Measurements from ENCODE around the gene MGA. TPM values are rescaled to one million over a fixed set of nuclear protein-coding genes. Genes with fewer than 3 reads are reported as not detected.
A peak's percentile ranks its signal among the peaks of the same experiment; 100 is the strongest.

The MGA gene
- polyA plus RNA-seq, 2 of the 4 experiments (the other 2 are of a cell fraction), result 4.5 to 13.8 TPM

DNA sequence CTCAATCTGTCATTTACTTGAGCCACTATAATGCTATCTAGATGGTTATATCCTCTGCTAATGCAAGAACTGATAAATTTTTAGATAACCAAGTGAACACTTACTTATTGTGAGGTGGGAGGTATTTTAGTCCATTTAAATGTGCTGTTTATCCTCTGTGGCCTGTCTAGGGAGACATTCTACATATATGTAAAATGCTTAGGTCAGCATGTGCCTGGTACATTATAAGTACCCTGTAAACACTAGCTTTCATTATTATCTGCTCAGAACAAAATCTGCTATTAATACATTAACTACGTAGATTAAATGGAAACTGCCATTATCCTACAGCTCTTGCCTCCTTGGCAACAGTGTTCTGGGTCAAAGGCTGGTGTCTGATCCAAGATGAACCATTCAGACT is 72.3 kb downstream of the MGA start:
- Histone ChIP-seq H3K4me1 (no peaks in the 10 kb centered on the region), H3K4me3 (no peak overlapping the region), H3K4me2 (no peak overlapping the region), H3K9me3 (no peaks in the 10 kb centered on the region), H3K27ac (no peak overlapping the region)
- no peak for DNase-seq (ENCODE audit: low read depth in 1 of 2, low spot score in 1 of 2)
- CTCF ChIA-PET, result no interaction called here
- FAIRE-seq, result no peak
- ATAC-seq, result no peak
- TF ChIP-seq MAFK (IDR thresholded peaks at IDR 0.05; ENCODE audit: partially characterized antibody), result peak; percentile 88
- no peak for TF ChIP-seq SMC3 (IDR thresholded peaks at IDR 0.05)
- TF ChIP-seq CHD2 (IDR thresholded peaks at IDR 0.05; ENCODE audit: low read length, partially characterized antibody), result no peak
- WGBS (ENCODE audit: missing lambda C conversion rate), result 100% methylated on average over 1 of the region's 1 CpG
- POLR2A ChIA-PET, result no interaction called here

DNA sequence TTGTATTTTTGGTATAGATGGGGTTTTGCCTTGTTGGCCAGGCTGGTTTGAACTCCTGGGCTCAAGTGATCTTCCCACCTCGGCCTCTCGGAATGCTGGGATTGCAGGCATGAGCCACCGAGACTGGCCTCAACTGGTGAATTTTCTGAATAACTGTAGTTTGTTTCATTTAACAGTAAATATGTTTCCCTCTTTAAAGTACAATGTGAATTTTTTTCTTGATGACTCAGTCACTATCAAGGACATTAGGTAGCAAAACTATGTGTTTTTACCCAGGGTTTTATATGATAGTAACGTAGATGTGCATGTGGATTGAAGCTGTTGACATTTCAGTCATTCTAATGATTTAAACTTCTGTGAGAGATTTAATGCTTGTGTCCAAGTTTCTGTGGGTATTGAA is 73.9 kb downstream of the MGA start:
- ChIA-PET POLR2A (no interaction called here), CTCF (no interaction called here)
- ATAC-seq (no peak), FAIRE-seq (no peak), DNase-seq (ENCODE audit: low read depth in 1 of 2, low spot score in 1 of 2) (no peak)
- Histone ChIP-seq H3K27ac (no peak overlapping the region), H3K4me3 (no peak overlapping the region), H3K9me3 (no peaks in the 10 kb centered on the region), H3K4me1 (no peaks in the 10 kb centered on the region), H3K4me2 (no peak overlapping the region)
- WGBS (ENCODE audit: missing lambda C conversion rate), result 88% methylated on average over 4 of the region's 4 CpGs
- TF ChIP-seq, protein P1, sequence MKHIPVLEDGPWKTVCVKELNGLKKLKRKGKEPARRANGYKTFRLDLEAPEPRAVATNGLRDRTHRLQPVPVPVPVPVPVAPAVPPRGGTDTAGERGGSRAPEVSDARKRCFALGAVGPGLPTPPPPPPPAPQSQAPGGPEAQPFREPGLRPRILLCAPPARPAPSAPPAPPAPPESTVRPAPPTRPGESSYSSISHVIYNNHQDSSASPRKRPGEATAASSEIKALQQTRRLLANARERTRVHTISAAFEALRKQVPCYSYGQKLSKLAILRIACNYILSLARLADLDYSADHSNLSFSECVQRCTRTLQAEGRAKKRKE (CRISPR knock-in tag; IDR thresholded peaks at IDR 0.05; ENCODE audit: low read depth), result no peak
- no peak for TF ChIP-seq ZFP36 (IDR thresholded peaks at IDR 0.05; ENCODE audit: borderline replicate concordance, partially characterized antibody)
- no peak for TF ChIP-seq FOSL2 (IDR thresholded peaks at IDR 0.05)
- no peak for TF ChIP-seq FOSL2 (CRISPR knock-in tag; IDR thresholded peaks at IDR 0.05)
- TF ChIP-seq, protein P2, sequence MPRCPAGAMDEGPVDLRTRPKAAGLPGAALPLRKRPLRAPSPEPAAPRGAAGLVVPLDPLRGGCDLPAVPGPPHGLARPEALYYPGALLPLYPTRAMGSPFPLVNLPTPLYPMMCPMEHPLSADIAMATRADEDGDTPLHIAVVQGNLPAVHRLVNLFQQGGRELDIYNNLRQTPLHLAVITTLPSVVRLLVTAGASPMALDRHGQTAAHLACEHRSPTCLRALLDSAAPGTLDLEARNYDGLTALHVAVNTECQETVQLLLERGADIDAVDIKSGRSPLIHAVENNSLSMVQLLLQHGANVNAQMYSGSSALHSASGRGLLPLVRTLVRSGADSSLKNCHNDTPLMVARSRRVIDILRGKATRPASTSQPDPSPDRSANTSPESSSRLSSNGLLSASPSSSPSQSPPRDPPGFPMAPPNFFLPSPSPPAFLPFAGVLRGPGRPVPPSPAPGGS (IDR thresholded peaks at IDR 0.05), result no peak
- TF ChIP-seq MAFK (IDR thresholded peaks at IDR 0.05; ENCODE audit: partially characterized antibody), result no peak
- TF ChIP-seq, protein P3, sequence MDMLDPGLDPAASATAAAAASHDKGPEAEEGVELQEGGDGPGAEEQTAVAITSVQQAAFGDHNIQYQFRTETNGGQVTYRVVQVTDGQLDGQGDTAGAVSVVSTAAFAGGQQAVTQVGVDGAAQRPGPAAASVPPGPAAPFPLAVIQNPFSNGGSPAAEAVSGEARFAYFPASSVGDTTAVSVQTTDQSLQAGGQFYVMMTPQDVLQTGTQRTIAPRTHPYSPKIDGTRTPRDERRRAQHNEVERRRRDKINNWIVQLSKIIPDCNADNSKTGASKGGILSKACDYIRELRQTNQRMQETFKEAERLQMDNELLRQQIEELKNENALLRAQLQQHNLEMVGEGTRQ (IDR thresholded peaks at IDR 0.05), result no peak
- TF ChIP-seq HDAC2 (IDR thresholded peaks at IDR 0.05), result no peak
- no peak for TF ChIP-seq NR3C1 (IDR thresholded peaks at IDR 0.05)
- TF ChIP-seq, protein P4, sequence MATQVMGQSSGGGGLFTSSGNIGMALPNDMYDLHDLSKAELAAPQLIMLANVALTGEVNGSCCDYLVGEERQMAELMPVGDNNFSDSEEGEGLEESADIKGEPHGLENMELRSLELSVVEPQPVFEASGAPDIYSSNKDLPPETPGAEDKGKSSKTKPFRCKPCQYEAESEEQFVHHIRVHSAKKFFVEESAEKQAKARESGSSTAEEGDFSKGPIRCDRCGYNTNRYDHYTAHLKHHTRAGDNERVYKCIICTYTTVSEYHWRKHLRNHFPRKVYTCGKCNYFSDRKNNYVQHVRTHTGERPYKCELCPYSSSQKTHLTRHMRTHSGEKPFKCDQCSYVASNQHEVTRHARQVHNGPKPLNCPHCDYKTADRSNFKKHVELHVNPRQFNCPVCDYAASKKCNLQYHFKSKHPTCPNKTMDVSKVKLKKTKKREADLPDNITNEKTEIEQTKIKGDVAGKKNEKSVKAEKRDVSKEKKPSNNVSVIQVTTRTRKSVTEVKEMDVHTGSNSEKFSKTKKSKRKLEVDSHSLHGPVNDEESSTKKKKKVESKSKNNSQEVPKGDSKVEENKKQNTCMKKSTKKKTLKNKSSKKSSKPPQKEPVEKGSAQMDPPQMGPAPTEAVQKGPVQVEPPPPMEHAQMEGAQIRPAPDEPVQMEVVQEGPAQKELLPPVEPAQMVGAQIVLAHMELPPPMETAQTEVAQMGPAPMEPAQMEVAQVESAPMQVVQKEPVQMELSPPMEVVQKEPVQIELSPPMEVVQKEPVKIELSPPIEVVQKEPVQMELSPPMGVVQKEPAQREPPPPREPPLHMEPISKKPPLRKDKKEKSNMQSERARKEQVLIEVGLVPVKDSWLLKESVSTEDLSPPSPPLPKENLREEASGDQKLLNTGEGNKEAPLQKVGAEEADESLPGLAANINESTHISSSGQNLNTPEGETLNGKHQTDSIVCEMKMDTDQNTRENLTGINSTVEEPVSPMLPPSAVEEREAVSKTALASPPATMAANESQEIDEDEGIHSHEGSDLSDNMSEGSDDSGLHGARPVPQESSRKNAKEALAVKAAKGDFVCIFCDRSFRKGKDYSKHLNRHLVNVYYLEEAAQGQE (IDR thresholded peaks at IDR 0.05), result no peak
- TF ChIP-seq RNF2 (IDR thresholded peaks at IDR 0.05; ENCODE audit: borderline replicate concordance, low read depth), result no peak
- no peak for TF ChIP-seq CHD4 (IDR thresholded peaks at IDR 0.05; ENCODE audit: borderline replicate concordance)
- TF ChIP-seq RAD21 (conservative IDR thresholded peaks at IDR 0.05 in 1 of 2, IDR thresholded peaks at IDR 0.05 in 1 of 2), result no peak
- TF ChIP-seq, protein P5, sequence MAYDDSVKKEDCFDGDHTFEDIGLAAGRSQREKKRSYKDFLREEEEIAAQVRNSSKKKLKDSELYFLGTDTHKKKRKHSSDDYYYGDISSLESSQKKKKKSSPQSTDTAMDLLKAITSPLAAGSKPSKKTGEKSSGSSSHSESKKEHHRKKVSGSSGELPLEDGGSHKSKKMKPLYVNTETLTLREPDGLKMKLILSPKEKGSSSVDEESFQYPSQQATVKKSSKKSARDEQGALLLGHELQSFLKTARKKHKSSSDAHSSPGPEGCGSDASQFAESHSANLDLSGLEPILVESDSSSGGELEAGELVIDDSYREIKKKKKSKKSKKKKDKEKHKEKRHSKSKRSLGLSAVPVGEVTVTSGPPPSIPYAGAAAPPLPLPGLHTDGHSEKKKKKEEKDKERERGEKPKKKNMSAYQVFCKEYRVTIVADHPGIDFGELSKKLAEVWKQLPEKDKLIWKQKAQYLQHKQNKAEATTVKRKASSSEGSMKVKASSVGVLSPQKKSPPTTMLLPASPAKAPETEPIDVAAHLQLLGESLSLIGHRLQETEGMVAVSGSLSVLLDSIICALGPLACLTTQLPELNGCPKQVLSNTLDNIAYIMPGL (CRISPR knock-in tag; IDR thresholded peaks at IDR 0.05; ENCODE audit: borderline replicate concordance), result no peak
- TF ChIP-seq POLR2AphosphoS2 (conservative IDR thresholded peaks at IDR 0.05; ENCODE audit: low read length), result no peak
- TF ChIP-seq, protein P6, sequence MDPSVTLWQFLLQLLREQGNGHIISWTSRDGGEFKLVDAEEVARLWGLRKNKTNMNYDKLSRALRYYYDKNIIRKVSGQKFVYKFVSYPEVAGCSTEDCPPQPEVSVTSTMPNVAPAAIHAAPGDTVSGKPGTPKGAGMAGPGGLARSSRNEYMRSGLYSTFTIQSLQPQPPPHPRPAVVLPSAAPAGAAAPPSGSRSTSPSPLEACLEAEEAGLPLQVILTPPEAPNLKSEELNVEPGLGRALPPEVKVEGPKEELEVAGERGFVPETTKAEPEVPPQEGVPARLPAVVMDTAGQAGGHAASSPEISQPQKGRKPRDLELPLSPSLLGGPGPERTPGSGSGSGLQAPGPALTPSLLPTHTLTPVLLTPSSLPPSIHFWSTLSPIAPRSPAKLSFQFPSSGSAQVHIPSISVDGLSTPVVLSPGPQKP (IDR thresholded peaks at IDR 0.05; ENCODE audit: low read depth, low read length), result no peak
- TF ChIP-seq PHF8 (IDR thresholded peaks at IDR 0.05; ENCODE audit: borderline replicate concordance, low read depth), result no peak
- no peak for TF ChIP-seq JUNB (IDR thresholded peaks at IDR 0.05)
- no peak for TF ChIP-seq RFX5 (IDR thresholded peaks at IDR 0.05)
- TF ChIP-seq ZSCAN20 (CRISPR knock-in tag; IDR thresholded peaks at IDR 0.05), result no peak
